Epithelial cell of prostate (primary cell): ENCODE data around the gene ARMC5.

Experiments
- DNase-seq: peaks from one replicate; pipeline ENCODE4 v3.0.0-alpha.2; 2011; ENCODE audit warnings: low read depth, low spot score
- H3K27ac ChIP-seq: fragments of 450-650 bp; 2 replicates; pipeline ENCODE4 v1.5.1; 2017; ENCODE audit warnings: mild to moderate bottlenecking

Gene ARMC5

GRCh38 chr16:31459687-31460581 lies 633 bp downstream of the ARMC5 start:
- H3K27ac ChIP-seq: peak overlapping the region; percentile 96
- DNase-seq: peak; percentile 91

- DNase-seq: no peak
- H3K27ac ChIP-seq: peak overlapping the region; percentile 96
These were observed 1.3 kb downstream of the ARMC5 start for GRCh38 chr16:31460582-31461002.

- peak overlapping the region; percentile 96 for H3K27ac ChIP-seq
These were observed 2.1 kb downstream of the ARMC5 start for GRCh38 chr16:31461201-31461920.

GRCh38 chr16:31461921-31462804 lies 2.9 kb downstream of the ARMC5 start:
- no peak for DNase-seq
- H3K27ac ChIP-seq: no peak overlapping the region

More at GRCh38 chr16:31461201-31461920, 2.1 kb downstream of the ARMC5 start:
- DNase-seq: no peak

- no peak overlapping the region for H3K27ac ChIP-seq
- DNase-seq: no peak
These were observed 5.1 kb downstream of the ARMC5 start for GRCh38 chr16:31464348-31464769.

GRCh38 chr16:31464781-31465260 lies 5.5 kb downstream of the ARMC5 start:
- H3K27ac ChIP-seq: no peak overlapping the region
- DNase-seq: no peak

GRCh38 chr16:31465788-31466370 lies 6.6 kb downstream of the ARMC5 start:
- DNase-seq: no peak
- H3K27ac ChIP-seq: no peak overlapping the region

GRCh38 chr16:31466381-31466841 lies 7.1 kb downstream of the ARMC5 start:
- no peak overlapping the region for H3K27ac ChIP-seq
- no peak for DNase-seq

- DNase-seq: no peak
- no peak overlapping the region for H3K27ac ChIP-seq
These were observed 8.0 kb downstream of the ARMC5 start for GRCh38 chr16:31467151-31467773.

- H3K27ac ChIP-seq: no peak overlapping the region
- DNase-seq: no peak
These were observed 8.6 kb downstream of the ARMC5 start for GRCh38 chr16:31467858-31468257.

- H3K27ac ChIP-seq: no peak overlapping the region
- DNase-seq: no peak
These were observed 11.3 kb downstream of the ARMC5 start for GRCh38 chr16:31470615-31471014.

- H3K27ac ChIP-seq: peak overlapping the region; percentile 70
- DNase-seq: no peak
These were observed 12.1 kb downstream of the ARMC5 start for GRCh38 chr16:31471241-31471874.

- no peak for DNase-seq
- H3K27ac ChIP-seq: peak within 1 kb of the TSS; percentile 70
These were observed 12.8 kb downstream of the ARMC5 start, which contains the start of gene TGFB1I1 for GRCh38 chr16:31471875-31472708. Gene TGFB1I1, plus strand, starts transcription at chr16:31472152. Its CDS starts 37 bp downstream, at chr16:31472189.

- peak; percentile 51 for DNase-seq
- peak overlapping the region; percentile 70 for H3K27ac ChIP-seq
These were observed 13.5 kb downstream of the ARMC5 start for GRCh38 chr16:31472709-31473203.

GRCh38 chr16:31473264-31473984 lies 14.1 kb downstream of the ARMC5 start:
- DNase-seq: no peak
- H3K27ac ChIP-seq: no peak overlapping the region

- no peak overlapping the region for H3K27ac ChIP-seq
- no peak for DNase-seq
These were observed 14.9 kb downstream of the ARMC5 start for GRCh38 chr16:31474173-31474714.
